Upper lobe of left lung (tissue), 6 donors: Measurements from ENCODE around the gene TEAD3. TPM values are rescaled to one million over a fixed set of nuclear protein-coding genes. Genes with fewer than 3 reads are reported as not detected.
A peak's percentile ranks its signal among the peaks of the same experiment; 100 is the strongest.

Experiments used
- ATAC-seq, 2 donors: fragments of 200-7000 bp; cut with Tn5 transposase; one replicate each; pipeline ENCODE4 v1.9.1; 2022; ENCODE audit warnings: mild to moderate bottlenecking in 2 of 2, moderate library complexity in 2 of 2; ENCODE audit not compliant: low FRiP score in 2 of 2
- DNase-seq, 2 donors: peaks; one replicate each; pipeline ENCODE4 v3.0.0-alpha.2; 2019 to 2020
- H3K27ac ChIP-seq, 4 donors: fragments of 200-600 bp; sonication (generic); one replicate each; pipeline ENCODE4 v1.5.1; 2016 to 2019
- H3K27me3 ChIP-seq, 4 donors: fragments of 200-600 bp; sonication (generic); one replicate each; pipeline ENCODE4 v1.5.1; 2017 to 2019
- H3K36me3 ChIP-seq, 4 donors: fragments of 200-600 bp; sonication (generic); one replicate each; pipeline ENCODE4 v1.5.1; 2016 to 2019
- H3K4me1 ChIP-seq, 4 donors: fragments of 200-600 bp; sonication (generic); one replicate each; pipeline ENCODE4 v1.5.1; 2018 to 2019
- H3K4me3 ChIP-seq, 4 donors: fragments of 200-600 bp; sonication (generic); one replicate each; pipeline ENCODE4 v1.5.1; 2017 to 2019; ENCODE audit warnings: mild to moderate bottlenecking in 2 of 4, moderate library complexity in 1 of 4
- H3K9me3 ChIP-seq, 4 donors: fragments of 200-600 bp; sonication (generic); one replicate each; pipeline ENCODE4 v1.5.1; 2018 to 2019
- EP300 ChIP-seq, 4 donors: sonication (generic); formaldehyde crosslinking; IDR thresholded peaks; one replicate each; pipeline ENCODE4 v1.5.1; 2017; ENCODE audit warnings: antibody characterized with exemption in 4 of 4, control low read depth in 2 of 4
- POLR2A ChIP-seq, 4 donors: fragments of 450-650 bp; IDR thresholded peaks; one replicate each; pipeline ENCODE4 v1.5.1; 2016 to 2017; ENCODE audit warnings: antibody characterized with exemption in 4 of 4, mild to moderate bottlenecking in 2 of 4
- POLR2AphosphoS5 ChIP-seq, 2 donors: sonication (generic); formaldehyde crosslinking; IDR thresholded peaks; one replicate each; pipeline ENCODE4 v1.5.1; 2017; ENCODE audit warnings: antibody characterized with exemption in 2 of 2
- WGBS, 2 donors: methylation state at CpG; one replicate each; pipeline ENCODE4 v1.1.5; 2017 to 2018; 5-methylcytosine and 5-hydroxymethylcytosine counted together
- total RNA-seq, 6 donors: library from RNA; depleted of rRNA in 4 of 6; stranded (reverse); fragments of >200 nt in 4 of 6; gene quantifications; one replicate each; pipeline versions ENCODE4 v1.1.0 to v1.2.1, GENCODE V29; 2016 to 2021
- TF ChIP-seq, protein P1 (sequence below), 6 experiments: fragments of 450-650 bp in 4 of 6; fragments of 200-600 bp in 2 of 6; sonication (generic) in 2 of 6; IDR thresholded peaks; one replicate each; pipeline ENCODE4 v1.5.1; 2016 to 2019; ENCODE audit warnings: antibody characterized with exemption in 6 of 6
- donor health status: DM: no; HTN: no; CAD: no; lungs with moderate emphysema.
- donor health status: DM: no; HTN: yes; CAD: no; lungs with severe emphysema.

TEAD3 gene
- total RNA-seq, 6 donors from 2014 or later, result 19.0 to 28.2 (median 21.2) TPM

- peaks cover 52 to 78% (median 65%) of the 10 kb centered on the region in 4 donors for H3K4me1 ChIP-seq
- no peaks in the 10 kb centered on the region for H3K36me3 ChIP-seq
- no peak for DNase-seq
- H3K27me3 ChIP-seq, result peaks cover 0 to 12% (median 4%) of the 10 kb centered on the region in 4 donors
- ATAC-seq, result no peak
- TF ChIP-seq POLR2AphosphoS5 (IDR thresholded peaks at IDR 0.05) (no peak), EP300 (IDR thresholded peaks at IDR 0.05) (no peak), POLR2A (IDR thresholded peaks at IDR 0.05) (no peak)
- TF ChIP-seq, protein P1, sequence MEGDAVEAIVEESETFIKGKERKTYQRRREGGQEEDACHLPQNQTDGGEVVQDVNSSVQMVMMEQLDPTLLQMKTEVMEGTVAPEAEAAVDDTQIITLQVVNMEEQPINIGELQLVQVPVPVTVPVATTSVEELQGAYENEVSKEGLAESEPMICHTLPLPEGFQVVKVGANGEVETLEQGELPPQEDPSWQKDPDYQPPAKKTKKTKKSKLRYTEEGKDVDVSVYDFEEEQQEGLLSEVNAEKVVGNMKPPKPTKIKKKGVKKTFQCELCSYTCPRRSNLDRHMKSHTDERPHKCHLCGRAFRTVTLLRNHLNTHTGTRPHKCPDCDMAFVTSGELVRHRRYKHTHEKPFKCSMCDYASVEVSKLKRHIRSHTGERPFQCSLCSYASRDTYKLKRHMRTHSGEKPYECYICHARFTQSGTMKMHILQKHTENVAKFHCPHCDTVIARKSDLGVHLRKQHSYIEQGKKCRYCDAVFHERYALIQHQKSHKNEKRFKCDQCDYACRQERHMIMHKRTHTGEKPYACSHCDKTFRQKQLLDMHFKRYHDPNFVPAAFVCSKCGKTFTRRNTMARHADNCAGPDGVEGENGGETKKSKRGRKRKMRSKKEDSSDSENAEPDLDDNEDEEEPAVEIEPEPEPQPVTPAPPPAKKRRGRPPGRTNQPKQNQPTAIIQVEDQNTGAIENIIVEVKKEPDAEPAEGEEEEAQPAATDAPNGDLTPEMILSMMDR (IDR thresholded peaks at IDR 0.05), result no peak
- H3K27ac ChIP-seq, result peak overlapping the region in 3 of 4 donors; percentile 10 to 34 (median 32)
- WGBS, 2 donors, result 2% methylated on average over 3 of the region's 4 CpGs
- no peaks in the 10 kb centered on the region for H3K9me3 ChIP-seq
- H3K4me3 ChIP-seq, result peak overlapping the region in 1 of 4 donors; percentile 95
Measured at GRCh38 chr6:35494161-35494563, 2.7 kb downstream of the TEAD3 start.

GRCh38 chr6:35493307-35493983, 3.4 kb downstream of the TEAD3 start:
- Histone ChIP-seq H3K9me3 (no peaks in the 10 kb centered on the region), H3K4me1 (peaks cover 57 to 81% (median 67%) of the 10 kb centered on the region in 4 donors), H3K27me3 (peaks cover 0 to 12% (median 2%) of the 10 kb centered on the region in 4 donors), H3K36me3 (no peaks in the 10 kb centered on the region), H3K4me3 (no peak overlapping the region), H3K27ac (peak overlapping the region in 3 of 4 donors; percentile 21 to 34 (median 24))
- DNase-seq, result no peak
- WGBS, 2 donors, result 83 to 93% methylated on average over 27 to 28 of the region's 28 CpGs
- TF ChIP-seq POLR2AphosphoS5 (IDR thresholded peaks at IDR 0.05), result no peak
- no peak for TF ChIP-seq POLR2A (IDR thresholded peaks at IDR 0.05)
- no peak for TF ChIP-seq EP300 (IDR thresholded peaks at IDR 0.05)
- TF ChIP-seq, protein P1 (IDR thresholded peaks at IDR 0.05), result no peak
- ATAC-seq, result no peak

DNA sequence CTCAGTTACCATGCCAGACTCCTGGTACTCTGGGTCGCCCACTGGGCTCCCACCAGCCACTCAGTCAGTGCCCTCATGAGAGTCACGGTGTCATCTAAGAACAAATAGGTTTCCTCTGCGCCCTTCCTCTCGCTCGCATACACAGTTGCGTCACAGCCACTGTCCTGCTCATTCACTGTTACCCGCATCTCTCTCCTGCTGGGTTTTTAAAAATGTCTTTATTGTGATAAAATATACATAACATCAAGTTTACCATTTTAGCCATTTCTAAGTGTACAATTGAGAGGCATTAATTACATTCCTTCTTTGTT, 4.0 kb downstream of the TEAD3 start:
- H3K27ac ChIP-seq, result peak overlapping the region in 2 of 4 donors; percentile 24 to 73
- ATAC-seq, result no peak
- 57 to 68% methylated on average over 6 to 7 of the region's 7 CpGs for WGBS, 2 donors
- H3K9me3 ChIP-seq, result no peaks in the 10 kb centered on the region
- TF ChIP-seq POLR2A (IDR thresholded peaks at IDR 0.05) (no peak), EP300 (IDR thresholded peaks at IDR 0.05) (no peak), POLR2AphosphoS5 (IDR thresholded peaks at IDR 0.05) (no peak)
- TF ChIP-seq, protein P1 (IDR thresholded peaks at IDR 0.05), result no peak
- H3K4me3 ChIP-seq, result no peak overlapping the region
- no peaks in the 10 kb centered on the region for H3K36me3 ChIP-seq
- no peak for DNase-seq
- H3K4me1 ChIP-seq, result peaks cover 56 to 81% (median 67%) of the 10 kb centered on the region in 4 donors
- H3K27me3 ChIP-seq, result peaks cover 0 to 7% (median 0%) of the 10 kb centered on the region in 4 donors

- TF ChIP-seq POLR2AphosphoS5 (IDR thresholded peaks at IDR 0.05), result no peak
- TF ChIP-seq POLR2A (IDR thresholded peaks at IDR 0.05), result no peak
- TF ChIP-seq, protein P1 (IDR thresholded peaks at IDR 0.05), result no peak
- TF ChIP-seq EP300 (IDR thresholded peaks at IDR 0.05), result no peak
- H3K9me3 ChIP-seq, result no peaks in the 10 kb centered on the region
- H3K4me1 ChIP-seq, result peaks cover 59 to 81% (median 67%) of the 10 kb centered on the region in 4 donors
- peaks cover 0 to 7% (median 0%) of the 10 kb centered on the region in 4 donors for H3K27me3 ChIP-seq
- H3K27ac ChIP-seq, result peak overlapping the region in 3 of 4 donors; percentile 24 to 73 (median 71)
- ATAC-seq (no peak), DNase-seq (no peak)
- no peaks in the 10 kb centered on the region for H3K36me3 ChIP-seq
- WGBS, 2 donors, result 54 to 63% methylated on average over 6 to 7 of the region's 7 CpGs
- H3K4me3 ChIP-seq, result no peak overlapping the region
Measured at GRCh38 chr6:35492258-35492973, 4.5 kb downstream of the TEAD3 start.
